Testis (tissue), 3 donors: ENCODE results near the gene TMEM126A. TPM values are rescaled to one million over a fixed set of nuclear protein-coding genes. Genes with fewer than 3 reads are reported as not detected.

ENCODE experiments used
- DNase-seq: peaks from one replicate; pipeline ENCODE4 v3.0.0-alpha.2; 2019
- H3K27ac ChIP-seq, 2 donors: fragments of 200-600 bp; sonication (generic); one replicate each; pipeline ENCODE4 v1.5.1; 2019
- H3K27me3 ChIP-seq: fragments of 200-600 bp; sonication (generic); one replicate; pipeline ENCODE4 v1.5.1; 2019
- H3K36me3 ChIP-seq: fragments of 200-600 bp; sonication (generic); one replicate; pipeline ENCODE4 v1.5.1; 2017; ENCODE audit warnings: low read depth; ENCODE audit errors: missing control alignments
- H3K4me1 ChIP-seq: fragments of 200-600 bp; sonication (generic); one replicate; pipeline ENCODE4 v1.5.1; 2019
- H3K4me3 ChIP-seq, 2 donors: fragments of 200-600 bp; sonication (generic); one replicate each; pipeline ENCODE4 v1.5.1; 2017 to 2019
- H3K9me3 ChIP-seq: fragments of 200-600 bp; sonication (generic); one replicate; pipeline ENCODE4 v1.5.1; 2017
- POLR2A ChIP-seq: fragments of 450-650 bp; IDR thresholded peaks from one replicate; pipeline ENCODE4 v1.6.1; 2017; ENCODE audit warnings: antibody characterized with exemption, mild to moderate bottlenecking, moderate library complexity
- WGBS, 2 donors: methylation state at CpG; one replicate each; pipeline ENCODE4 v1.1.5; 2018; 5-methylcytosine and 5-hydroxymethylcytosine counted together
- intact Hi-C: fragments of 100-400 bp; cut with DNase I; formaldehyde crosslinking; loops from one replicate; pipeline ENCODE4 v1.15.1; 2023; ENCODE audit warnings: low total_unique reads
- polyA plus RNA-seq: library from polyadenylated mRNA; stranded (reverse); fragments of 350-450 nt; fragmentation: Illumina TruSeq; extraction: RNeasy Lipid Tissue Mini Kit (QIAGEN cat#74804); gene quantifications from one replicate; pipeline ENCODE4 v1.2.3, GENCODE V29; 2014; ENCODE audit warnings: low read depth, low replicate concordance; ENCODE audit not compliant: insufficient read depth
- total RNA-seq, 2 donors: library from RNA; depleted of rRNA; stranded (reverse); fragments of >200 nt; gene quantifications; one replicate each; pipeline ENCODE4 v1.2.3, GENCODE V29; 2016
- TF ChIP-seq, protein P1 (sequence below), 3 experiments: fragments of 450-650 bp in 2 of 3; fragments of 200-600 bp in 1 of 3; sonication (generic) in 1 of 3; IDR thresholded peaks; one replicate each; pipeline ENCODE4 v1.5.1; 2016 to 2019; ENCODE audit warnings: antibody characterized with exemption in 3 of 3, mild to moderate bottlenecking in 2 of 3, moderate library complexity in 1 of 3

The TMEM126A gene
- total and polyA plus RNA-seq, 3 donors from 2014 or later, result 19.5 to 75.4 (median 29.2) TPM

GRCh38 chr11:85672105-85672902 is 24.5 kb downstream of the TMEM126A start:
- intact Hi-C loops, result no loop called here
- no peak for DNase-seq
- WGBS, 2 donors, result 90 to 94% methylated on average over 6 to 8 of the region's 8 CpGs
- no peaks in the 10 kb centered on the region for H3K36me3 ChIP-seq
- no peaks in the 10 kb centered on the region for H3K4me1 ChIP-seq
- no peaks in the 10 kb centered on the region for H3K9me3 ChIP-seq
- no peak overlapping the region for H3K4me3 ChIP-seq
- TF ChIP-seq POLR2A, result no peak
- TF ChIP-seq, protein P1, sequence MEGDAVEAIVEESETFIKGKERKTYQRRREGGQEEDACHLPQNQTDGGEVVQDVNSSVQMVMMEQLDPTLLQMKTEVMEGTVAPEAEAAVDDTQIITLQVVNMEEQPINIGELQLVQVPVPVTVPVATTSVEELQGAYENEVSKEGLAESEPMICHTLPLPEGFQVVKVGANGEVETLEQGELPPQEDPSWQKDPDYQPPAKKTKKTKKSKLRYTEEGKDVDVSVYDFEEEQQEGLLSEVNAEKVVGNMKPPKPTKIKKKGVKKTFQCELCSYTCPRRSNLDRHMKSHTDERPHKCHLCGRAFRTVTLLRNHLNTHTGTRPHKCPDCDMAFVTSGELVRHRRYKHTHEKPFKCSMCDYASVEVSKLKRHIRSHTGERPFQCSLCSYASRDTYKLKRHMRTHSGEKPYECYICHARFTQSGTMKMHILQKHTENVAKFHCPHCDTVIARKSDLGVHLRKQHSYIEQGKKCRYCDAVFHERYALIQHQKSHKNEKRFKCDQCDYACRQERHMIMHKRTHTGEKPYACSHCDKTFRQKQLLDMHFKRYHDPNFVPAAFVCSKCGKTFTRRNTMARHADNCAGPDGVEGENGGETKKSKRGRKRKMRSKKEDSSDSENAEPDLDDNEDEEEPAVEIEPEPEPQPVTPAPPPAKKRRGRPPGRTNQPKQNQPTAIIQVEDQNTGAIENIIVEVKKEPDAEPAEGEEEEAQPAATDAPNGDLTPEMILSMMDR (IDR thresholded peaks at IDR 0.05), result no peak
- H3K27ac ChIP-seq, result no peak overlapping the region
- H3K27me3 ChIP-seq, result no peaks in the 10 kb centered on the region

DNA sequence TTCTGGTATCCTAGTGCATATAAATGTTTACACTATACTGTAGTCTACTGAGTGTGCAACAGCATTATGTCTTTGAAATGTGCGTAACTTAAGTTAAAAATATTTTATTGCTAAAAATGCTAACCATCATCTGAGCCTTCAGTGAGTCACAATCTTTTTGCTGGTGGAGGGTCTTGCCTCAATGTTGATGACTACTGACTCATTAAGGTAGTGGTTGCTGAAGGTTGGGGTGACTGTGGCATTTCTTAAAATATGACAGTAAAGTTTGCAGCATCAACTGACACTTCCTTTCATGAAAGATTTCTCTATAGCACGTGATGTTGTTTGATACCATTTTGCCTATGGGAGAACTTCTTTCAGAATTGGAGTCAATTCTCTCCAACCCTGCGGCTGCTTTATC is 25.6 kb downstream of the TMEM126A start:
- TF ChIP-seq, protein P1 (IDR thresholded peaks at IDR 0.05), result no peak
- no peak for TF ChIP-seq POLR2A
- intact Hi-C loops, result no loop called here
- WGBS, 2 donors, result 95 to 96% methylated on average over 3 of the region's 3 CpGs
- Histone ChIP-seq H3K27me3 (no peaks in the 10 kb centered on the region), H3K36me3 (no peaks in the 10 kb centered on the region), H3K4me3 (no peak overlapping the region), H3K27ac (no peak overlapping the region), H3K9me3 (no peaks in the 10 kb centered on the region), H3K4me1 (no peaks in the 10 kb centered on the region)
- no peak for DNase-seq

- 42 to 58% methylated on average over 4 of the region's 4 CpGs for WGBS, 2 donors
- no peak overlapping the region for H3K4me3 ChIP-seq
- intact Hi-C loops, result no loop called here
These were observed 31.8 kb downstream of the TMEM126A start for GRCh38 chr11:85679576-85679975.

GRCh38 chr11:85680897-85681296 is 33.1 kb downstream of the TMEM126A start:
- TF ChIP-seq, protein P1 (IDR thresholded peaks at IDR 0.05), result no peak
- Histone ChIP-seq H3K4me1 (peaks cover 6% of the 10 kb centered on the region), H3K9me3 (no peaks in the 10 kb centered on the region), H3K36me3 (no peaks in the 10 kb centered on the region), H3K27ac (no peak overlapping the region), H3K27me3 (no peaks in the 10 kb centered on the region), H3K4me3 (no peak overlapping the region)
- intact Hi-C loops, result no loop called here
- no peak for DNase-seq
- WGBS, 2 donors, result 61 to 86% methylated on average over 1 of the region's 1 CpG

More at GRCh38 chr11:85679576-85679975, 31.8 kb downstream of the TMEM126A start:
- no peaks in the 10 kb centered on the region for H3K27me3 ChIP-seq
- TF ChIP-seq POLR2A, result no peak
- TF ChIP-seq, protein P1 (IDR thresholded peaks at IDR 0.05), result no peak
- H3K9me3 ChIP-seq, result no peaks in the 10 kb centered on the region
- DNase-seq, result no peak
- peaks cover under 1% of the 10 kb centered on the region for H3K4me1 ChIP-seq
- no peak overlapping the region for H3K27ac ChIP-seq
- no peaks in the 10 kb centered on the region for H3K36me3 ChIP-seq
